ENCODE measurements around the gene ZFHX3. TPM values are rescaled to one million over a fixed set of nuclear protein-coding genes. Genes with fewer than 3 reads are reported as not detected.

The ZFHX3 gene
- polyA plus RNA-seq, 1 donor (not counting 4 experiments of a cell fraction or from before 2014, with no cell fraction given) = 1.2 TPM

DNA sequence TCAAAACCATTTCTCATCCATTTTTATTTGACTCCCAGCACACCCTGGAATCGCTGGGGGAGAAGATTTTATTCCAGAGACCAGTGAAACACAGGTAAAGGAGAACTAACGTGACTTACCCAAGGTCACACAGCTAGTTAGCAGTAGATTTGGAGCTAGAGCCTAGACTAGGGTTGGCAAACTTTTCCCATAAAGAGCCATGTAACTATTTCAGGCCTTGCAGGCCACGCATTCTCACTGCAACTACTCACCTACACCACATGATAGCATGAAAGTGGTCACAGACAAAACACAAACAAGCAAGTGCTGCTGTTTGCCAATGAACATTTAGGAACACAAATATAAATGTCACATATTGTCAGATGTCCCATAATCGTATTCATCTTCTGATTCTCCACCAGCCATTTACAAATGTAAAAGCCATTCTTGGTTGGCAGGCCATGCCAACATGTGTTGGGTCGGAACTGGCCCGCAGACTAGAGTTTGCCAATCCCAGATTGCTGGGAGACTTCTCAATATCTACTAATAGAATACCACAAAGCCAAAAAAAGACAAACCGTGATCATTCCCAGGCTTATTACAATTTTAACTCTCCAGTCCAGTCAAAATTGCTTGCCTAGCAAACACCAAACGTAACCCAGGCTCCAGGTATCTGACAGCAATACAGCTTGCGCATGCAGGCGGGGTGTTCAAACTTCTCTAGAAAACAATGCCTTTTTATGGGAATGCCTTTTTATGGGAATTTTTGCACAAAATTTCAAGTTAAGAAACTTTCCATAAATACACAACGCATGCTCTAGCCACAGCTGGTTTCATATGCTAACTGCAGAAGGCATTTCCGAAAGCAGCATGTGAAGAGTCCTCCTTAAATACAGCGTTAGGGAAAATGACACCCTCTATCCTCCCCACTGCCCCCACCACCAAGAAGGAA, 20.9 kb downstream of the ZFHX3 start:
- Histone ChIP-seq H3K9ac (ENCODE audit: control insufficient read depth, extremely low read depth, insufficient read depth, low read length) (no peak overlapping the region), H3K36me3 (ENCODE audit: control insufficient read depth in 2 of 2, extremely low read depth in 1 of 2, insufficient read depth in 2 of 2, low read length in 2 of 2) (no peaks in the 10 kb centered on the region), H3K27ac (ENCODE audit: control insufficient read depth, insufficient read depth, low read length) (no peak overlapping the region), H4K20me1 (ENCODE audit: control insufficient read depth, extremely low read depth, insufficient read depth, low read length) (peaks cover 7% of the 10 kb centered on the region), H3K27me3 (ENCODE audit: control insufficient read depth, extremely low read depth, insufficient read depth, low read length) (no peaks in the 10 kb centered on the region), H3K4me1 (ENCODE audit: control insufficient read depth, extremely low read depth, insufficient read depth, low read length) (peaks cover 11% of the 10 kb centered on the region), H3K4me2 (ENCODE audit: control insufficient read depth, extremely low read depth, insufficient read depth, low read depth, low read length) (no peak overlapping the region), H3K9me3 (ENCODE audit: control insufficient read depth, low read depth, low read length) (no peaks in the 10 kb centered on the region), H3K4me3 (ENCODE audit: control insufficient read depth in 2 of 3, extremely low read depth in 1 of 3, insufficient read depth in 2 of 3, low read depth in 1 of 3, low read length in 3 of 3) (no peak overlapping the region), H3K79me2 (ENCODE audit: control insufficient read depth, insufficient read depth, low read length) (peaks cover 26% of the 10 kb centered on the region), H3K9me1 (ENCODE audit: control insufficient read depth, extremely low read depth, insufficient read depth, low read length) (peaks cover 2% of the 10 kb centered on the region), H2AFZ (ENCODE audit: control insufficient read depth, low read length) (no peak overlapping the region)
- no peak for TF ChIP-seq EZH2 (IDR thresholded peaks at IDR 0.05; ENCODE audit: low read length)
- TF ChIP-seq, protein P1, sequence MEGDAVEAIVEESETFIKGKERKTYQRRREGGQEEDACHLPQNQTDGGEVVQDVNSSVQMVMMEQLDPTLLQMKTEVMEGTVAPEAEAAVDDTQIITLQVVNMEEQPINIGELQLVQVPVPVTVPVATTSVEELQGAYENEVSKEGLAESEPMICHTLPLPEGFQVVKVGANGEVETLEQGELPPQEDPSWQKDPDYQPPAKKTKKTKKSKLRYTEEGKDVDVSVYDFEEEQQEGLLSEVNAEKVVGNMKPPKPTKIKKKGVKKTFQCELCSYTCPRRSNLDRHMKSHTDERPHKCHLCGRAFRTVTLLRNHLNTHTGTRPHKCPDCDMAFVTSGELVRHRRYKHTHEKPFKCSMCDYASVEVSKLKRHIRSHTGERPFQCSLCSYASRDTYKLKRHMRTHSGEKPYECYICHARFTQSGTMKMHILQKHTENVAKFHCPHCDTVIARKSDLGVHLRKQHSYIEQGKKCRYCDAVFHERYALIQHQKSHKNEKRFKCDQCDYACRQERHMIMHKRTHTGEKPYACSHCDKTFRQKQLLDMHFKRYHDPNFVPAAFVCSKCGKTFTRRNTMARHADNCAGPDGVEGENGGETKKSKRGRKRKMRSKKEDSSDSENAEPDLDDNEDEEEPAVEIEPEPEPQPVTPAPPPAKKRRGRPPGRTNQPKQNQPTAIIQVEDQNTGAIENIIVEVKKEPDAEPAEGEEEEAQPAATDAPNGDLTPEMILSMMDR (optimal IDR thresholded peaks at IDR 0.05 in 1 of 3, IDR thresholded peaks at IDR 0.05 in 1 of 3, conservative IDR thresholded peaks at IDR 0.05 in 1 of 3; ENCODE audit: extremely low read depth in 1 of 3, insufficient read depth in 2 of 3, low read length in 3 of 3) = no peak
- dilution Hi-C loops (cut with MboI; ENCODE audit: extremely low pct_ligation_motif_present, low sequenced_read_pairs) = no loop called here
- no peak for DNase-seq (ENCODE audit: low read depth, low spot score)
- FAIRE-seq = no peak

DNA sequence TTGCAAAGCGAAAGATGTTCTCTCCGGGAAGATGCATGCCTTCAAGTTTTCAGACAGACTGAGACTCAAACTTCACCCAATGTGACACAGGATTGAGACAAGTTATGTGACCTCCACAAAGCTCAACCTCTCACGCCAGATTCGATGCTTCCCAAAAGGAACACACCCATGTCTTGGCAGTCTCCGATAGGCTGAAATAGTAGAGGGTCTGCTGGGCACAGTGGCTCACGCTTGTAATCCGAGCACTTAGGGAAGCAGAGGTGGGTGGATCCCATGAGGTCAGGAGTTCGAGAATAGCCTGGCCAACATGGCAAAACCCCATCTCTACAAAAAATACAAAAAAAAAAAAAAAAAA, 22.1 kb downstream of the ZFHX3 start:
- TF ChIP-seq, protein P1 (optimal IDR thresholded peaks at IDR 0.05 in 1 of 3, IDR thresholded peaks at IDR 0.05 in 1 of 3, conservative IDR thresholded peaks at IDR 0.05 in 1 of 3; ENCODE audit: extremely low read depth in 1 of 3, insufficient read depth in 2 of 3, low read length in 3 of 3) = no peak
- TF ChIP-seq EZH2 (IDR thresholded peaks at IDR 0.05; ENCODE audit: low read length) = no peak
- Histone ChIP-seq H2AFZ (ENCODE audit: control insufficient read depth, low read length) (no peak overlapping the region), H3K4me2 (ENCODE audit: control insufficient read depth, extremely low read depth, insufficient read depth, low read depth, low read length) (no peak overlapping the region), H3K27ac (ENCODE audit: control insufficient read depth, insufficient read depth, low read length) (no peak overlapping the region), H3K9me3 (ENCODE audit: control insufficient read depth, low read depth, low read length) (no peaks in the 10 kb centered on the region), H3K9ac (ENCODE audit: control insufficient read depth, extremely low read depth, insufficient read depth, low read length) (no peak overlapping the region), H3K9me1 (ENCODE audit: control insufficient read depth, extremely low read depth, insufficient read depth, low read length) (peaks cover 2% of the 10 kb centered on the region), H3K36me3 (ENCODE audit: control insufficient read depth in 2 of 2, extremely low read depth in 1 of 2, insufficient read depth in 2 of 2, low read length in 2 of 2) (no peaks in the 10 kb centered on the region), H3K27me3 (ENCODE audit: control insufficient read depth, extremely low read depth, insufficient read depth, low read length) (no peaks in the 10 kb centered on the region), H4K20me1 (ENCODE audit: control insufficient read depth, extremely low read depth, insufficient read depth, low read length) (peaks cover 5% of the 10 kb centered on the region), H3K4me3 (ENCODE audit: control insufficient read depth in 2 of 3, extremely low read depth in 1 of 3, insufficient read depth in 2 of 3, low read depth in 1 of 3, low read length in 3 of 3) (no peak overlapping the region), H3K79me2 (ENCODE audit: control insufficient read depth, insufficient read depth, low read length) (peaks cover 27% of the 10 kb centered on the region), H3K4me1 (ENCODE audit: control insufficient read depth, extremely low read depth, insufficient read depth, low read length) (peaks cover 11% of the 10 kb centered on the region)
- no peak for DNase-seq (ENCODE audit: low read depth, low spot score)
- no peak for FAIRE-seq
- dilution Hi-C loops (cut with MboI; ENCODE audit: extremely low pct_ligation_motif_present, low sequenced_read_pairs) = no loop called here
